ENCODE measurements around the gene OR4F6.

DNA sequence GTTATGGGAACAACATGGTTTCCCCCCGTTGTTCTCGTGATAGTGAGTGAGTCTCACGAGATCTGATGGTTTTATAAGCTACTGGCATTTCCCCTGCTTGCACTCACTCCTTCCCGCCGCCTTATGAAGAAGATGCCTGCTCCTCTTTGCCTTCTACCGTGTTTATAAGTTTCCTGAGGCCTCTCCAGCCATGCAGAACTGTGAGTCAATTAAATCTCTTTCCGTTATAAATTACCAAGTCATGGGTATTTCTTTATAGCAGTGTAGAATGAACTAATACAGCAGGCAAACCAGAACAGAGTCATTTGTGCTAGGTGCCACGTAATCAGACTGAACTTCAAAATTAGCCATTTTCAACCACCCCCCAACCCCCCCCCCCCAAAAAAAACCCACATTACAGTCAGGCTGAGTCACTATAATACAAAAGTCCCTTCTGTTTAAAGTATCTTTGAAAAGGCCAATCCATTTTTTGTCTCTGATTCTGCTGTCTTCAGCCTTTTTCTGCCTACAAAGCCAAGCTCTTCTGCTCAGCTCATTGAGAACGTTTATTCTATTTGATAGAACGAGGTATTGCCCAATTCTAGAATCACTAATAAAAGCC, 4.1 kb downstream of the OR4F6 start:
- TF ChIP-seq CTCF (IDR thresholded peaks at IDR 0.05; ENCODE audit: poor library complexity) (no peak), EZH2phosphoT487 (IDR thresholded peaks at IDR 0.05; ENCODE audit: low read depth, severe bottlenecking, unreplicated experiment) (no peak)

All from hepatocyte (in vitro differentiated cells).